Keratinocyte (primary cell): ENCODE results near the gene FTO. TPM values are rescaled to one million over a fixed set of nuclear protein-coding genes. Genes with fewer than 3 reads are reported as not detected.

Source experiments
- DNase-seq: peaks from one replicate; pipeline ENCODE4 v3.0.0-alpha.2; 2011; ENCODE audit warnings: low read depth, missing footprints, low spot score
- FAIRE-seq: peaks from 2 replicates; lab custom pipeline; 2011; peaks lifted over from hg19 to GRCh38; lab: Jason Lieb, UNC
- H2AFZ ChIP-seq: 2 replicates; pipeline ENCODE4 v1.6.0; 2012; ENCODE audit warnings: low read length, control low read depth, inconsistent platforms; ENCODE audit not compliant: control insufficient read depth
- H3K27ac ChIP-seq: 2 replicates; pipeline ENCODE4 v1.5.1; 2011; ENCODE audit warnings: low read length; ENCODE audit not compliant: control insufficient read depth, insufficient read depth
- H3K27me3 ChIP-seq: 3 replicates; pipeline ENCODE4 v1.6.0; 2011; ENCODE audit warnings: low read length; ENCODE audit not compliant: control insufficient read depth, insufficient read depth; ENCODE audit errors: extremely low read depth
- H3K36me3 ChIP-seq, 2 experiments: 2 replicates in 1 of 2; 3 replicates in 1 of 2; pipeline ENCODE4 v1.5.1; 2011; ENCODE audit warnings: low read length in 2 of 2, mild to moderate bottlenecking in 1 of 2; ENCODE audit not compliant: control insufficient read depth in 2 of 2, insufficient read depth in 2 of 2; ENCODE audit errors: extremely low read depth in 1 of 2
- H3K4me1 ChIP-seq: 3 replicates; pipeline ENCODE4 v1.5.1; 2011; ENCODE audit warnings: low read length; ENCODE audit not compliant: control insufficient read depth, insufficient read depth; ENCODE audit errors: extremely low read depth
- H3K4me2 ChIP-seq: 3 replicates; pipeline ENCODE4 v1.6.0; 2011; ENCODE audit warnings: low read depth, low read length; ENCODE audit not compliant: control insufficient read depth, insufficient read depth; ENCODE audit errors: extremely low read depth
- H3K4me3 ChIP-seq, 3 experiments: fragments of 200-600 bp in 1 of 3; sonication (generic) in 1 of 3; 2 replicates in 2 of 3; 3 replicates in 1 of 3; pipeline ENCODE4 v1.5.1; 2011 to 2016; ENCODE audit warnings: low read length in 3 of 3, mild to moderate bottlenecking in 3 of 3, control low read depth in 2 of 3, inconsistent platforms in 1 of 3, low read depth in 1 of 3, mixed read lengths in 1 of 3, mixed run types in 1 of 3, moderate library complexity in 1 of 3; ENCODE audit not compliant: control insufficient read depth in 2 of 3, insufficient read depth in 2 of 3; ENCODE audit errors: extremely low read depth in 1 of 3
- H3K79me2 ChIP-seq: 2 replicates; pipeline ENCODE4 v1.6.0; 2012; ENCODE audit warnings: low read length; ENCODE audit not compliant: control insufficient read depth, insufficient read depth
- H3K9ac ChIP-seq: 3 replicates; pipeline ENCODE4 v1.6.0; 2011; ENCODE audit warnings: low read length; ENCODE audit not compliant: control insufficient read depth, insufficient read depth; ENCODE audit errors: extremely low read depth
- H3K9me1 ChIP-seq: 3 replicates; pipeline ENCODE4 v1.6.0; 2011; ENCODE audit warnings: low read length; ENCODE audit not compliant: control insufficient read depth, insufficient read depth; ENCODE audit errors: extremely low read depth
- H3K9me3 ChIP-seq: 2 replicates; pipeline ENCODE4 v1.5.1; 2012; ENCODE audit warnings: low read depth, low read length; ENCODE audit not compliant: control insufficient read depth
- H4K20me1 ChIP-seq: 3 replicates; pipeline ENCODE4 v1.6.0; 2011; ENCODE audit warnings: low read length; ENCODE audit not compliant: control insufficient read depth, insufficient read depth; ENCODE audit errors: extremely low read depth
- CTCF ChIP-seq, 3 experiments: IDR thresholded peaks in 1 of 3; conservative IDR thresholded peaks in 1 of 3; optimal IDR thresholded peaks in 1 of 3; 2 replicates in 2 of 3; 3 replicates in 1 of 3; pipeline versions ENCODE3 to v1.5.1; 2011; ENCODE audit warnings: low read length in 3 of 3, mild to moderate bottlenecking in 3 of 3, moderate library complexity in 2 of 3, control low read depth in 1 of 3, inconsistent platforms in 1 of 3; ENCODE audit not compliant: insufficient read depth in 2 of 3; ENCODE audit errors: extremely low read depth in 1 of 3
- EZH2 ChIP-seq: IDR thresholded peaks from one replicate; pipeline ENCODE4 v1.6.1; 2012; ENCODE audit warnings: inconsistent platforms, mild to moderate bottlenecking, low read length, moderate library complexity
- dilution Hi-C: fragments of 300-500 bp; cut with MboI; formaldehyde crosslinking; loops from one replicate; pipeline ENCODE4 v1.7.0; 2020; ENCODE audit warnings: low sequenced_read_pairs; ENCODE audit not compliant: extremely low pct_ligation_motif_present
- polyA plus RNA-seq, 5 experiments: library from polyadenylated mRNA; depleted of rRNA in 3 of 5; stranded (reverse) in 3 of 5; stranded (forward) in 1 of 5; unstranded in 1 of 5; fragments of >200 nt; gene quantifications; 1 replicate in 1 of 5; 2 replicates in 3 of 5; 3 replicates in 1 of 5; pipeline versions ENCODE4 v1.2.1 to v1.2.3, GENCODE V29; 2011 to 2012; ENCODE audit warnings: missing spikeins in 2 of 5, low read depth in 1 of 5, low replicate concordance in 1 of 5

Gene FTO
- polyA plus RNA-seq, 1 donor (not counting 4 experiments of a cell fraction or from before 2014, with no cell fraction given), result 56.4 TPM

GRCh38 chr16:54145881-54146280 is 441.9 kb downstream of the FTO start:
- no peaks in the 10 kb centered on the region for H3K79me2 ChIP-seq
- no peak overlapping the region for H3K9ac ChIP-seq
- no peak overlapping the region for H3K27ac ChIP-seq
- H4K20me1 ChIP-seq, result no peaks in the 10 kb centered on the region
- H3K4me2 ChIP-seq, result no peak overlapping the region
- no peak for TF ChIP-seq EZH2
- TF ChIP-seq CTCF (optimal IDR thresholded peaks at IDR 0.05 in 1 of 3, IDR thresholded peaks at IDR 0.05 in 1 of 3, conservative IDR thresholded peaks at IDR 0.05 in 1 of 3; ENCODE audit: extremely low read depth in 1 of 3, insufficient read depth in 2 of 3, low read length in 3 of 3), result no peak
- H3K4me3 ChIP-seq, result no peak overlapping the region
- no peaks in the 10 kb centered on the region for H3K36me3 ChIP-seq
- DNase-seq (no peak), FAIRE-seq (no peak)
- peaks cover 4% of the 10 kb centered on the region for H3K27me3 ChIP-seq
- no peaks in the 10 kb centered on the region for H3K4me1 ChIP-seq
- H3K9me3 ChIP-seq, result no peaks in the 10 kb centered on the region
- dilution Hi-C loops, result no loop called here
- H3K9me1 ChIP-seq, result no peaks in the 10 kb centered on the region
- H2AFZ ChIP-seq, result no peak overlapping the region

GRCh38 chr16:54148974-54149373 is 445.0 kb downstream of the FTO start:
- H3K27me3 ChIP-seq, result peaks cover 4% of the 10 kb centered on the region
- dilution Hi-C loops, result no loop called here

More at GRCh38 chr16:54148974-54149373, 445.0 kb downstream of the FTO start:
- Histone ChIP-seq H3K79me2 (no peaks in the 10 kb centered on the region), H3K9me1 (no peaks in the 10 kb centered on the region), H3K9me3 (no peaks in the 10 kb centered on the region), H2AFZ (no peak overlapping the region), H3K27ac (no peak overlapping the region), H3K36me3 (no peaks in the 10 kb centered on the region), H3K4me1 (no peaks in the 10 kb centered on the region), H3K9ac (no peak overlapping the region), H3K4me3 (no peak overlapping the region), H4K20me1 (no peaks in the 10 kb centered on the region), H3K4me2 (no peak overlapping the region)
- DNase-seq (no peak), FAIRE-seq (no peak)
- TF ChIP-seq CTCF (optimal IDR thresholded peaks at IDR 0.05 in 1 of 3, IDR thresholded peaks at IDR 0.05 in 1 of 3, conservative IDR thresholded peaks at IDR 0.05 in 1 of 3; ENCODE audit: extremely low read depth in 1 of 3, insufficient read depth in 2 of 3, low read length in 3 of 3) (no peak), EZH2 (no peak)
